Cardiac septum (tissue), 1 donor: ENCODE measurements around the gene INHBE. TPM values are rescaled to one million over a fixed set of nuclear protein-coding genes. Genes with fewer than 3 reads are reported as not detected.
A peak's percentile ranks its signal among the peaks of the same experiment; 100 is the strongest.

Source experiments
- DNase-seq: peaks from one replicate; pipeline ENCODE4 v3.0.0-alpha.2; 2020; ENCODE audit warnings: low spot score
- intact Hi-C: fragments of 100-400 bp; cut with DNase I; formaldehyde crosslinking; loops from one replicate; pipeline ENCODE4 v1.14.0; 2022
- total RNA-seq: library from RNA; stranded (reverse); fragmentation: NEBNext Ultra II Directional; extraction: Animal tissue kit (Norgen Biotek cat#: 25700); gene quantifications from one replicate; pipeline ENCODE4 v1.2.1, GENCODE V29; 2021
- donor health status: DM: no; HTN: no; CAD: no.

The INHBE gene
- total RNA-seq, 1 donor from 2014 or later: 0.73 TPM

GRCh38 chr12:57459055-57459749 lies 4.1 kb downstream of the INHBE start:
- intact Hi-C loops: loop anchor here (5.0 kb wide), 1 partner anchor 247 kb away; no protein-coding TSS in a partner anchor
- DNase-seq: peak; percentile 97

GRCh38 chr12:57459750-57460467 lies 4.8 kb downstream of the INHBE start, which contains the start of gene GLI1:
Gene GLI1, plus strand, starts transcription at chr12:57459785. Its CDS starts 3,907 bp downstream, at chr12:57463692.
- DNase-seq: no peak
- intact Hi-C loops: loop anchor here (5.0 kb wide), 1 partner anchor 248 kb away; no protein-coding TSS in a partner anchor

GRCh38 chr12:57460468-57460784 lies 5.3 kb downstream of the INHBE start:
- intact Hi-C loops: no loop called here
- DNase-seq: no peak

GRCh38 chr12:57460841-57461275 lies 5.8 kb downstream of the INHBE start:
- intact Hi-C loops: no loop called here
- no peak for DNase-seq

GRCh38 chr12:57461276-57461916 lies 6.3 kb downstream of the INHBE start:
- intact Hi-C loops: no loop called here

GRCh38 chr12:57461917-57462250 lies 6.8 kb downstream of the INHBE start:
- intact Hi-C loops: no loop called here
- DNase-seq: no peak

More at GRCh38 chr12:57461276-57461916, 6.3 kb downstream of the INHBE start:
- no peak for DNase-seq

GRCh38 chr12:57462251-57462911 lies 7.3 kb downstream of the INHBE start:
- intact Hi-C loops: no loop called here
- peak; percentile 93 for DNase-seq

GRCh38 chr12:57462912-57463253 lies 7.8 kb downstream of the INHBE start:
- no peak for DNase-seq
- intact Hi-C loops: no loop called here

- intact Hi-C loops: no loop called here
- no peak for DNase-seq
Observed at GRCh38 chr12:57464569-57464968, 9.5 kb downstream of the INHBE start.

- intact Hi-C loops: no loop called here
- DNase-seq: no peak
Observed at GRCh38 chr12:57465030-57465746, 10.1 kb downstream of the INHBE start.

- DNase-seq: no peak
- intact Hi-C loops: no loop called here
Observed at GRCh38 chr12:57465747-57466505, 10.8 kb downstream of the INHBE start.

- intact Hi-C loops: no loop called here
- DNase-seq: no peak
Observed at GRCh38 chr12:57467212-57467874, 12.2 kb downstream of the INHBE start.

GRCh38 chr12:57467915-57468314 lies 12.8 kb downstream of the INHBE start:
- intact Hi-C loops: no loop called here

GRCh38 chr12:57469296-57470164 lies 14.4 kb downstream of the INHBE start:
- intact Hi-C loops: no loop called here
- DNase-seq: peak; percentile 63

More at GRCh38 chr12:57467915-57468314, 12.8 kb downstream of the INHBE start:
- no peak for DNase-seq

GRCh38 chr12:57470286-57470969 lies 15.3 kb downstream of the INHBE start:
- intact Hi-C loops: no loop called here
- DNase-seq: no peak

- no peak for DNase-seq
- intact Hi-C loops: no loop called here
Observed at GRCh38 chr12:57470970-57471656, 16.0 kb downstream of the INHBE start.
